AG04449 (cell line): ENCODE results near the gene SARDH.

Source experiments
- CTCF ChIA-PET: fragments of 350-600 bp; formaldehyde crosslinking; extraction: SDS; loops from one replicate; lab custom pipeline; 2021; ENCODE audit warnings: antibody characterized with exemption; lab: Yijun Ruan, JAX
- POLR2A ChIA-PET: fragments of 400-600, 350-600 bp; formaldehyde crosslinking; extraction: SDS; loops from one replicate; lab custom pipeline; 2020; ENCODE audit warnings: antibody characterized with exemption, inconsistent platforms; lab: Yijun Ruan, JAX
- DNase-seq: peaks from one replicate; pipeline ENCODE4 v3.0.0-alpha.2; 2010; ENCODE audit warnings: low read depth, low spot score
- H3K4me3 ChIP-seq: 2 replicates; pipeline ENCODE4 v1.5.1; 2011; ENCODE audit warnings: low read depth, mild to moderate bottlenecking, control low read depth, low read length
- CTCF ChIP-seq: IDR thresholded peaks from one replicate; pipeline ENCODE4 v1.5.1; 2011; ENCODE audit warnings: mild to moderate bottlenecking, moderate library complexity, low read length, control low read depth, inconsistent platforms; ENCODE audit not compliant: insufficient read depth; ENCODE audit errors: missing control alignments

SARDH gene

GRCh38 chr9:133684936-133685361, 53.2 kb downstream of the SARDH start:
- no peak overlapping the region for H3K4me3 ChIP-seq
- CTCF ChIA-PET = no interaction called here
- POLR2A ChIA-PET = no interaction called here
- no peak for TF ChIP-seq CTCF
- no peak for DNase-seq

GRCh38 chr9:133684121-133684935, 53.8 kb downstream of the SARDH start:
- H3K4me3 ChIP-seq = no peak overlapping the region
- ChIA-PET POLR2A (interaction anchor here (0.8 kb wide), 1 partner anchor 43 kb away, joined by 3 read pairs; no protein-coding TSS in a partner anchor), CTCF (no interaction called here)
- no peak for DNase-seq
- no peak for TF ChIP-seq CTCF

- POLR2A ChIA-PET = interaction anchor here (0.8 kb wide), 1 partner anchor 44 kb away, joined by 3 read pairs; no protein-coding TSS in a partner anchor
- CTCF ChIA-PET = no interaction called here
- DNase-seq = no peak
- no peak for TF ChIP-seq CTCF
- no peak overlapping the region for H3K4me3 ChIP-seq
These were observed 54.5 kb downstream of the SARDH start for GRCh38 chr9:133683586-133684120.

- H3K4me3 ChIP-seq = no peak overlapping the region
- POLR2A ChIA-PET = no interaction called here
- CTCF ChIA-PET = no interaction called here
- TF ChIP-seq CTCF = no peak
- no peak for DNase-seq
These were observed 55.1 kb downstream of the SARDH start for GRCh38 chr9:133682818-133683585.

GRCh38 chr9:133681658-133682306, 56.4 kb downstream of the SARDH start:
- POLR2A ChIA-PET = no interaction called here
- TF ChIP-seq CTCF = no peak
- CTCF ChIA-PET = no interaction called here

More at GRCh38 chr9:133681658-133682306, 56.4 kb downstream of the SARDH start:
- DNase-seq = no peak
- H3K4me3 ChIP-seq = no peak overlapping the region
